K562 (cell line): Measurements from ENCODE around the gene NR5A2. TPM values are rescaled to one million over a fixed set of nuclear protein-coding genes. Genes with fewer than 3 reads are reported as not detected.

ENCODE experiments used
- ATAC-seq: fragments of 200-7000 bp; cut with Tn5 transposase; 3 replicates; pipeline ENCODE4 v1.9.1; 2020; ENCODE audit warnings: moderate library complexity
- BruUV-seq: library from RNA; stranded (reverse); fragments of 400-500 nt; replicated peaks from 2 replicates; lab custom pipeline; 2021; lab: Mats Ljungman, UMichigan
- CTCF ChIA-PET: fragments of 300-600 bp; formaldehyde crosslinking; extraction: SDS; loops from one replicate; lab custom pipeline; 2021; ENCODE audit warnings: low intra/inter-chr PET ratio; lab: Yijun Ruan, JAX
- POLR2A ChIA-PET: fragments of 300-600, 350-650 bp; sonication (Branson Sonifier 250); formaldehyde crosslinking; extraction: SDS; loops from one replicate; lab custom pipeline; 2021; ENCODE audit warnings: antibody characterized with exemption, inconsistent platforms; lab: Yijun Ruan, JAX
- DNase-seq, 4 experiments: peaks; one replicate each; pipeline versions ENCODE4 v3.0.0 to v3.0.0-alpha.2; 2011 to 2018; ENCODE audit warnings: low spot score in 3 of 4, mixed read lengths in 3 of 4; ENCODE audit errors: extremely low read depth in 1 of 4
- FAIRE-seq: peaks from 2 replicates; lab custom pipeline; 2011; peaks lifted over from hg19 to GRCh38; lab: Jason Lieb, UNC
- H2AFZ ChIP-seq: 2 replicates; pipeline ENCODE4 v1.6.0; 2011; ENCODE audit warnings: low read depth, low read length, control low read depth, inconsistent platforms
- H3K27ac ChIP-seq: fragments of 200-600 bp; 3 replicates; pipeline ENCODE4 v1.8.0; 2011; ENCODE audit warnings: low read depth, mild to moderate bottlenecking, control low read depth, inconsistent platforms, low read length, moderate library complexity, mixed read lengths; ENCODE audit errors: extremely low read depth
- H3K27me3 ChIP-seq, 2 experiments: fragments of 300-600 bp in 1 of 2; 2 replicates in 1 of 2; 3 replicates in 1 of 2; pipeline versions ENCODE4 v1.6.0 to v1.8.0; 2011; ENCODE audit warnings: inconsistent platforms in 2 of 2, low read length in 2 of 2, mild to moderate bottlenecking in 1 of 2, mixed read lengths in 1 of 2, moderate library complexity in 1 of 2; ENCODE audit not compliant: control insufficient read depth in 2 of 2, insufficient read depth in 2 of 2
- H3K36me3 ChIP-seq: fragments of 300-600 bp; 3 replicates; pipeline ENCODE4 v1.8.0; 2011; ENCODE audit warnings: mild to moderate bottlenecking, low read length, inconsistent platforms; ENCODE audit not compliant: control insufficient read depth, insufficient read depth
- H3K4me1 ChIP-seq, 2 experiments: fragments of 200-600 bp in 1 of 2; replicated peaks in 1 of 2; 2 replicates in 1 of 2; 3 replicates in 1 of 2; pipeline versions ENCODE4 v1.5.1 to v1.8.0; 2011; ENCODE audit warnings: inconsistent platforms in 2 of 2, low read length in 2 of 2, mild to moderate bottlenecking in 1 of 2, mixed read lengths in 1 of 2, moderate library complexity in 1 of 2; ENCODE audit not compliant: control insufficient read depth in 2 of 2, insufficient read depth in 2 of 2
- H3K4me2 ChIP-seq: 2 replicates; pipeline ENCODE4 v1.6.1; 2011; ENCODE audit warnings: low read length, control low read depth, inconsistent platforms, mixed read lengths; ENCODE audit not compliant: insufficient read depth
- H3K4me3 ChIP-seq: fragments of 200-600 bp; sonication (generic), shearing (Covaris generic); 2 replicates; pipeline ENCODE4 v1.5.1; 2016; ENCODE audit warnings: control low read depth, inconsistent platforms
- H3K79me2 ChIP-seq: fragments of 200-600 bp; 3 replicates; pipeline ENCODE4 v1.8.0; 2011; ENCODE audit warnings: low read length, inconsistent platforms; ENCODE audit not compliant: control insufficient read depth, insufficient read depth
- H3K9ac ChIP-seq, 2 experiments: 2 replicates each; pipeline versions ENCODE4 v1.6.0 to v1.6.1; 2011; ENCODE audit warnings: low read depth in 2 of 2, low read length in 2 of 2, control low read depth in 1 of 2, inconsistent platforms in 1 of 2, mild to moderate bottlenecking in 1 of 2, mixed read lengths in 1 of 2; ENCODE audit not compliant: insufficient read depth in 1 of 2
- H3K9me1 ChIP-seq: one replicate; pipeline ENCODE4 v1.6.0; 2011; ENCODE audit warnings: inconsistent platforms, mild to moderate bottlenecking, low read length, moderate library complexity; ENCODE audit not compliant: control insufficient read depth, insufficient read depth
- H3K9me3 ChIP-seq: replicated peaks from 2 replicates; pipeline ENCODE4 v1.5.1; 2011; ENCODE audit warnings: low read depth, low read length, inconsistent platforms; ENCODE audit not compliant: control insufficient read depth, insufficient read depth
- H4K20me1 ChIP-seq: replicated peaks from 2 replicates; pipeline ENCODE4 v1.6.1; 2011; ENCODE audit warnings: low read length, inconsistent platforms, mixed read lengths; ENCODE audit not compliant: control insufficient read depth, insufficient read depth
- BCLAF1 ChIP-seq, 2 experiments: fragments of 450-650 bp in 1 of 2; IDR thresholded peaks; 2 replicates each; pipeline ENCODE4 v1.6.1; 2011 to 2017; ENCODE audit warnings: low read depth in 2 of 2, antibody characterized with exemption in 1 of 2, borderline replicate concordance in 1 of 2, low read length in 1 of 2, mild to moderate bottlenecking in 1 of 2, mixed read lengths in 1 of 2; ENCODE audit not compliant: control insufficient read depth in 1 of 2
- ELF1 ChIP-seq: fragments of 200-800 bp; sonication (Bioruptor generic); IDR thresholded peaks from 2 replicates; pipeline ENCODE4 v1.6.1; 2016; ENCODE audit warnings: missing genetic modification characterization, missing compliant biosample characterization
- HMG20B ChIP-seq: fragments of 250-450 bp; sonication (Bioruptor Pico); IDR thresholded peaks from 2 replicates; pipeline ENCODE4 v1.5.0; 2021; ENCODE audit warnings: mild to moderate bottlenecking
- IRF1 ChIP-seq: sonication (generic); formaldehyde crosslinking; IDR thresholded peaks from 2 replicates; pipeline ENCODE4 v1.8.0; 2022; ENCODE audit warnings: missing genetic modification reagents, mild to moderate bottlenecking, borderline replicate concordance
- L3MBTL2 ChIP-seq: fragments of 450-650 bp; IDR thresholded peaks from 2 replicates; pipeline ENCODE4 v1.6.1; 2016; ENCODE audit warnings: mild to moderate bottlenecking, moderate library complexity
- POLR3G ChIP-seq: IDR thresholded peaks from 2 replicates; pipeline ENCODE4 v1.6.1; 2011; ENCODE audit not compliant: insufficient read length, insufficient replicate concordance; ENCODE audit errors: extremely low read depth
- SMAD4 ChIP-seq: fragments of 250-450 bp; sonication (Bioruptor Pico); conservative IDR thresholded peaks from 2 replicates; pipeline ENCODE4 v1.8.0; 2021; ENCODE audit warnings: inconsistent platforms, mild to moderate bottlenecking, moderate library complexity
- SRSF3 ChIP-seq: fragments of 200-400 bp; formaldehyde crosslinking; IDR thresholded peaks from 2 replicates; pipeline ENCODE4 v1.6.1; 2016; ENCODE audit warnings: mild to moderate bottlenecking, low read length, moderate library complexity; ENCODE audit not compliant: insufficient read depth
- TEAD1 ChIP-seq, 2 experiments: fragments of 450-650 bp in 1 of 2; sonication (generic) in 1 of 2; formaldehyde crosslinking; IDR thresholded peaks; 2 replicates each; pipeline versions ENCODE4 v1.4.0 to v1.8.0; 2020 to 2022; ENCODE audit warnings: mild to moderate bottlenecking in 2 of 2, missing genetic modification reagents in 1 of 2
- ZKSCAN8 ChIP-seq: fragments of 200-800 bp; sonication (Bioruptor generic); IDR thresholded peaks from 2 replicates; pipeline ENCODE4 v1.6.1; 2016; ENCODE audit warnings: missing genetic modification characterization, missing compliant biosample characterization
- ZNF316 ChIP-seq: fragments of 450-650 bp; IDR thresholded peaks from 2 replicates; pipeline ENCODE4 v1.6.1; 2016
- WGBS: fragments of 100-300 bp; shearing (Covaris generic); methylation state at CpG from one replicate; pipeline ENCODE4 v1.1.6; 2016; ENCODE audit warnings: low coverage, mixed read lengths; ENCODE audit not compliant: insufficient coverage; ENCODE audit errors: missing lambda C conversion rate; 5-methylcytosine and 5-hydroxymethylcytosine counted together
- in situ Hi-C: fragments of 300-500 bp; cut with MboI; formaldehyde crosslinking; loops from 4 replicates; pipeline ENCODE4 v1.15.0; 2018; ENCODE audit warnings: inconsistent platforms, mixed read lengths
- intact Hi-C: fragments of 100-400 bp; cut with micrococcal nuclease; formaldehyde crosslinking; loops from 2 replicates; pipeline ENCODE4 v1.14.2; 2022
- polyA plus RNA-seq, 8 experiments: library from polyadenylated mRNA; depleted of rRNA in 4 of 8; stranded (reverse) in 5 of 8; unstranded in 3 of 8; fragments of >200 nt; fragmentation: Nextera tagmentation in 2 of 8; fragmentation: Illumina TruSeq in 1 of 8; extraction: Ambion mirVana in 2 of 8; extraction: Trizol in 1 of 8; gene quantifications; 2 replicates each; pipeline versions ENCODE4 v1.2.1 to v1.2.3, GENCODE V29; 2011 to 2014; ENCODE audit warnings: inconsistent platforms in 1 of 8, missing spikeins in 1 of 8
- total RNA-seq, 7 experiments: library from RNA; depleted of rRNA in 6 of 7; stranded (reverse); fragments of >200 nt in 6 of 7; fragmentation: Illumina TruSeq in 2 of 7; extraction: Trizol in 2 of 7; gene quantifications; 2 replicates each; pipeline versions ENCODE4 v1.2.1 to v1.2.3, GENCODE V29; 2011 to 2021; ENCODE audit warnings: low replicate concordance in 1 of 7

Gene NR5A2
- total and polyA plus RNA-seq, 9 of the 15 experiments (the other 6 are each of a cell fraction or from before 2014, with no cell fraction given), result 0.13 to 0.40 (median 0.29) TPM

GRCh38 chr1:200041337-200042118 lies 14.0 kb downstream of the NR5A2 start:
- in situ Hi-C loops, result no loop called here
- TF ChIP-seq TEAD1 (CRISPR knock-in tag; IDR thresholded peaks at IDR 0.05), result no peak
- no peak for TF ChIP-seq SRSF3
- TF ChIP-seq, all 486 proteins: peak for 0
- Histone ChIP-seq H4K20me1 (peaks cover 2% of the 10 kb centered on the region), H3K27me3 (peaks cover 63 to 64% of the 10 kb centered on the region in 2 experiments), H2AFZ (no peak overlapping the region), H3K9ac (no peak overlapping the region), H3K4me1 (peaks cover 0 to 19% of the 10 kb centered on the region in 2 experiments; a peak in 1 of 5 replicates), H3K4me2 (no peak overlapping the region), H3K27ac (no peak overlapping the region), H3K79me2 (no peaks in the 10 kb centered on the region), H3K9me3 (no peaks in the 10 kb centered on the region), H3K4me3 (no peak overlapping the region), H3K36me3 (no peaks in the 10 kb centered on the region), H3K9me1 (peaks cover 4% of the 10 kb centered on the region)
- BruUV-seq, result no TSS peak
- CTCF ChIA-PET, result no interaction called here
- 7% methylated on average over 35 of the region's 35 CpGs for WGBS
- intact Hi-C loops, result no loop called here
- POLR2A ChIA-PET, result no interaction called here
- FAIRE-seq (no peak), DNase-seq (no peak), ATAC-seq (no peak)

GRCh38 chr1:200042119-200042551 lies 14.6 kb downstream of the NR5A2 start:
- no peak for DNase-seq
- H3K4me3 ChIP-seq, result no peak overlapping the region
- H4K20me1 ChIP-seq, result no peaks in the 10 kb centered on the region; the same call in 1 of the 2 replicates
- ChIA-PET CTCF (no interaction called here), POLR2A (no interaction called here)
- H3K4me2 ChIP-seq, result no peak overlapping the region
- no TSS peak for BruUV-seq
- intact Hi-C loops (no loop called here), in situ Hi-C loops (no loop called here)
- no peak overlapping the region for H3K27ac ChIP-seq
- H3K9me3 ChIP-seq, result no peaks in the 10 kb centered on the region
- no peaks in the 10 kb centered on the region for H3K36me3 ChIP-seq
- H2AFZ ChIP-seq, result no peak overlapping the region
- FAIRE-seq, result no peak
- peaks cover 0 to 19% of the 10 kb centered on the region in 2 experiments; a peak in 1 of 5 replicates for H3K4me1 ChIP-seq
- WGBS, result 15% methylated on average over 22 of the region's 22 CpGs
- no peaks in the 10 kb centered on the region for H3K79me2 ChIP-seq
- H3K9ac ChIP-seq, result no peak overlapping the region
- peaks cover 57 to 58% of the 10 kb centered on the region in 2 experiments for H3K27me3 ChIP-seq
- ATAC-seq, result no peak
- H3K9me1 ChIP-seq, result peaks cover 4% of the 10 kb centered on the region
- TF ChIP-seq L3MBTL2 (no peak), IRF1 (CRISPR knock-in tag) (no peak), POLR3G (no peak), HMG20B (CRISPR knock-in tag) (no peak), BCLAF1 (IDR thresholded peaks at IDR 0.05; ENCODE audit: borderline replicate concordance in 1 of 2, control insufficient read depth in 1 of 2, low read depth in 2 of 2, low read length in 1 of 2) (no peak), ZKSCAN8 (no peak), ELF1 (tag) (no peak), SMAD4 (CRISPR knock-in tag) (no peak), ZNF316 (no peak)
